OCI-LY7 (cell line): ENCODE data around the gene HCST. TPM values are rescaled to one million over a fixed set of nuclear protein-coding genes. Genes with fewer than 3 reads are reported as not detected.
A peak's percentile ranks its signal among the peaks of the same experiment; 100 is the strongest.

Experiments used
- BruUV-seq: library from RNA; stranded (reverse); fragments of 400-500 nt; replicated peaks from 2 replicates; lab custom pipeline; 2021; lab: Mats Ljungman, UMichigan
- CTCF ChIA-PET: fragments of 300-600 bp; sonication (Branson Sonifier 250); formaldehyde crosslinking; loops from one replicate; lab custom pipeline; 2022; ENCODE audit warnings: antibody characterized with exemption; ENCODE audit not compliant: unreplicated experiment; lab: Charles Lee
- POLR2A ChIA-PET: fragments of 300-600 bp; sonication (Branson Sonifier 250); formaldehyde crosslinking; loops from one replicate; lab custom pipeline; 2022; ENCODE audit warnings: antibody characterized with exemption; lab: Charles Lee
- DNase-seq: peaks from one replicate; pipeline ENCODE4 v3.0.0-alpha.2; 2015; ENCODE audit warnings: low spot score
- H2AFZ ChIP-seq: fragments of 200-600 bp; sonication (generic), shearing (Covaris generic); 2 replicates; pipeline ENCODE4 v1.6.1; 2014; ENCODE audit warnings: mild to moderate bottlenecking, antibody characterized with exemption, low read length, moderate library complexity
- H3K27ac ChIP-seq: fragments of 200-600 bp; sonication (generic); 2 replicates; pipeline ENCODE4 v1.5.1; 2014; ENCODE audit warnings: mixed run types, low read depth, mild to moderate bottlenecking, moderate library complexity, low read length, inconsistent platforms; ENCODE audit not compliant: poor library complexity, severe bottlenecking
- H3K36me3 ChIP-seq: fragments of 200-600 bp; sonication (generic); 2 replicates; pipeline ENCODE4 v1.6.1; 2014; ENCODE audit warnings: mild to moderate bottlenecking, antibody characterized with exemption, low read length, moderate library complexity, mixed read lengths; ENCODE audit not compliant: insufficient read depth
- H3K4me1 ChIP-seq: fragments of 200-600 bp; sonication (generic); 2 replicates; pipeline ENCODE4 v1.5.1; 2014; ENCODE audit warnings: mild to moderate bottlenecking, low read length; ENCODE audit not compliant: insufficient read depth, poor library complexity, severe bottlenecking
- H3K4me2 ChIP-seq: fragments of 200-600 bp; sonication (generic); 2 replicates; pipeline ENCODE4 v1.6.1; 2014; ENCODE audit warnings: mild to moderate bottlenecking, low read length
- H3K4me3 ChIP-seq: fragments of 200-600 bp; sonication (generic); 2 replicates; pipeline ENCODE4 v1.5.1; 2014; ENCODE audit warnings: mild to moderate bottlenecking, low read depth, low read length; ENCODE audit not compliant: poor library complexity, severe bottlenecking
- H3K79me2 ChIP-seq: fragments of 200-600 bp; sonication (generic); 2 replicates; pipeline ENCODE4 v1.6.1; 2016; ENCODE audit warnings: low read depth, mild to moderate bottlenecking, low read length, moderate library complexity, mixed read lengths; ENCODE audit not compliant: insufficient read depth
- H3K9me2 ChIP-seq: fragments of 200-600 bp; sonication (generic); 2 replicates; pipeline ENCODE4 v1.6.1; 2016; ENCODE audit warnings: mild to moderate bottlenecking, low read length, mixed read lengths; ENCODE audit not compliant: insufficient read depth
- H3K9me3 ChIP-seq: fragments of 200-600 bp; sonication (generic); 2 replicates; pipeline ENCODE4 v1.6.1; 2014; ENCODE audit warnings: mild to moderate bottlenecking, mixed run types, low read length, mixed read lengths
- H4K20me1 ChIP-seq: fragments of 200-600 bp; sonication (generic); 2 replicates; pipeline ENCODE4 v1.6.1; 2014; ENCODE audit warnings: mild to moderate bottlenecking, antibody characterized with exemption, low read length, moderate library complexity, mixed read lengths; ENCODE audit not compliant: insufficient read depth
- EZH2phosphoT487 ChIP-seq: fragments of 200-600 bp; sonication (generic); IDR thresholded peaks from 2 replicates; pipeline ENCODE4 v1.6.1; 2018; ENCODE audit warnings: low read depth, borderline replicate concordance, mild to moderate bottlenecking, mixed run types, antibody characterized with exemption, low read length, moderate library complexity, mixed read lengths
- intact Hi-C: fragments of 100-400 bp; cut with micrococcal nuclease; formaldehyde crosslinking; loops from one replicate; pipeline ENCODE4 v1.10.0; 2022; ENCODE audit not compliant: unreplicated experiment
- total RNA-seq, 2 experiments: library from RNA; depleted of rRNA in 1 of 2; stranded (reverse); fragments of >200 nt in 1 of 2; shearing (Covaris generic) in 1 of 2; gene quantifications; 2 replicates each; pipeline ENCODE4 v1.2.3, GENCODE V29; 2014 to 2022
- TF ChIP-seq, protein P1 (sequence below): fragments of 200-600 bp; sonication (generic); conservative IDR thresholded peaks from 2 replicates; pipeline ENCODE4 v1.5.1; 2014; ENCODE audit warnings: mild to moderate bottlenecking, antibody characterized with exemption, low read length, moderate library complexity, mixed read lengths

The HCST gene
- total RNA-seq, 2 experiments from 2014 or later, result 8.1 to 36.0 TPM

DNA sequence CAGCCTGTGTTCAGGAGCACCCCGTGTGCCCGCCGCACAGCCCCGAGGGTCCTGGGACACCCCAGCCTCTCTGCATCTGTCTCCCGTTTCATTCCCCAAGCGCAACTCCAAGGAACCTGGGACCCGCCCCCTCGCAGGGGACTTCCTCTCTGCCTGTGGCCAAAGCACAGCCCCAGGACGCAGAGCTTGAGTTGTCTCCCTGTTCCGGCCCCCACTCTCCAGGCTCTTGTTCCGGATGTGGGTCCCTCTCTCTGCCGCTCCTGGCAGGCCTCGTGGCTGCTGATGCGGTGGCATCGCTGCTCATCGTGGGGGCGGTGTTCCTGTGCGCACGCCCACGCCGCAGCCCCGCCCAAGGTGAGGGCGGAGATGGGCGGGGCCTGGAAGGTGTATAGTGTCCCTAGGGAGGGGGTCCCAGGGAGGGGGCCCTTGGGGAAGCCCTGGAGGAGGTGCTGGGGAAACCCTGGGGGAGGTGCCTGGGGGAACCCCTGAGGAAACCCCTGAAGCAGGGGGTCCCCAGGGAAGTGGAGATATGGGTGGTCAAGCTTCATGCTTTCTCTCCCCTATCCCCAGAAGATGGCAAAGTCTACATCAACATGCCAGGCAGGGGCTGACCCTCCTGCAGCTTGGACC, 1.3 kb downstream of the HCST start:
- Histone ChIP-seq H3K27ac (peak overlapping the region; percentile 87), H3K9me3 (no peaks in the 10 kb centered on the region), H2AFZ (peak overlapping the region; percentile 47; the same call in 1 of the 2 replicates), H4K20me1 (no peaks in the 10 kb centered on the region), H3K9me2 (no peaks in the 10 kb centered on the region), H3K4me3 (peak overlapping the region; percentile 77), H3K36me3 (peaks cover 5% of the 10 kb centered on the region), H3K4me1 (peaks cover 57% of the 10 kb centered on the region), H3K4me2 (peak overlapping the region; percentile 99), H3K79me2 (peaks cover 20% of the 10 kb centered on the region)
- peak; percentile 96 for DNase-seq
- CTCF ChIA-PET, result no interaction called here
- intact Hi-C loops, result loop anchor here (5.0 kb wide), 2 partner anchors 146 to 161 kb away; partner anchors contain the start of genes HSPB6, IGFLR1 and PROSER3
- POLR2A ChIA-PET, result interaction anchor here (1.0 to 1.1 kb wide), 3 partner anchors 10 to 27 kb away, joined by 3 read pairs; no protein-coding TSS in a partner anchor
- no TSS peak for BruUV-seq
- no peak for TF ChIP-seq EZH2phosphoT487

DNA sequence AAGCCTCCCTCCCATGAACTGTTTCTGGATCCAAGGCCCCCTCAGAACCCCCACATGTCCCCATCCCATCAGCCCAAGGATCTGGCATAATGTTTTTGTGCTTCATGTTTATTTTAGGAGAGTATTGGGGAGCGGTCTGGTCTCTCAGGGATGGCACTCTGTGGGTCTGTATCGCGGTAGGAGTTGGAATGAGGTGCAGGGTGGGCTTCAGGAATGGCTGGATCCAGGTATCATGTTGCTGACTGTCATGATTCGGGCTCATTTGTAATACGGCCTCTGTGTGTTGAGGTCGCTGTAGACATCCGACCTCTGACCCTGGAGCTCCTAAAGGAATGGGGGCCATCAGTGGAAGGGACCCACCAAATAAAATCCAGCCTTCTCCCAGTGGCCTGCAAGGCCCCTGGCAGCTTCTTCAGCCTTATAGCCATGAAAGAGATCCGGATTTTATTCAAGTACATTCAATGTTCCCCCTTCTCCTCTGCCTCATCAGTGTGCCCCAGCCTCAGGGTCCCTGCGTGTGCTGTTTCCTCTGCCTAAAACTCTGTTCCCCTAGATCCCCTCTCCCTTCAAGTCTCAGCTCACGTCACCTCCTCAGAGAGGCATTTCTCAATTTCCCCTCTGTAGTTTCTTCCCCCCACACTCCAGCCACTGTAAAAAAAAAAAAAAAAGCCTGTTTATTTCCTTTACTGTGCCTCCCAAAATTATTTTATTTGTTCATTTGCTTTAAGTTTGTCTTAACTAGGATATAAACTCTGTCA, 2.2 kb downstream of the HCST start:
- ChIA-PET POLR2A (interaction anchor here (1.0 kb wide), 1 partner anchor 9 kb away, joined by 3 read pairs; no protein-coding TSS in a partner anchor), CTCF (no interaction called here)
- Histone ChIP-seq H3K27ac (peak overlapping the region; percentile 87), H3K79me2 (peaks cover 12% of the 10 kb centered on the region; the same call in 1 of the 2 replicates), H3K4me3 (no peak overlapping the region), H2AFZ (no peak overlapping the region), H3K4me1 (peaks cover 62% of the 10 kb centered on the region), H3K9me2 (no peaks in the 10 kb centered on the region), H3K4me2 (peak overlapping the region; percentile 99), H3K36me3 (no peaks in the 10 kb centered on the region), H3K9me3 (no peaks in the 10 kb centered on the region), H4K20me1 (no peaks in the 10 kb centered on the region)
- TF ChIP-seq, protein P1, sequence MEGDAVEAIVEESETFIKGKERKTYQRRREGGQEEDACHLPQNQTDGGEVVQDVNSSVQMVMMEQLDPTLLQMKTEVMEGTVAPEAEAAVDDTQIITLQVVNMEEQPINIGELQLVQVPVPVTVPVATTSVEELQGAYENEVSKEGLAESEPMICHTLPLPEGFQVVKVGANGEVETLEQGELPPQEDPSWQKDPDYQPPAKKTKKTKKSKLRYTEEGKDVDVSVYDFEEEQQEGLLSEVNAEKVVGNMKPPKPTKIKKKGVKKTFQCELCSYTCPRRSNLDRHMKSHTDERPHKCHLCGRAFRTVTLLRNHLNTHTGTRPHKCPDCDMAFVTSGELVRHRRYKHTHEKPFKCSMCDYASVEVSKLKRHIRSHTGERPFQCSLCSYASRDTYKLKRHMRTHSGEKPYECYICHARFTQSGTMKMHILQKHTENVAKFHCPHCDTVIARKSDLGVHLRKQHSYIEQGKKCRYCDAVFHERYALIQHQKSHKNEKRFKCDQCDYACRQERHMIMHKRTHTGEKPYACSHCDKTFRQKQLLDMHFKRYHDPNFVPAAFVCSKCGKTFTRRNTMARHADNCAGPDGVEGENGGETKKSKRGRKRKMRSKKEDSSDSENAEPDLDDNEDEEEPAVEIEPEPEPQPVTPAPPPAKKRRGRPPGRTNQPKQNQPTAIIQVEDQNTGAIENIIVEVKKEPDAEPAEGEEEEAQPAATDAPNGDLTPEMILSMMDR, result no peak
- TF ChIP-seq EZH2phosphoT487, result no peak
- intact Hi-C loops, result loop anchor here (5.0 kb wide), 2 partner anchors 147 to 162 kb away; partner anchors contain the start of genes HSPB6, IGFLR1 and PROSER3
- BruUV-seq, result no TSS peak
- no peak for DNase-seq

DNA sequence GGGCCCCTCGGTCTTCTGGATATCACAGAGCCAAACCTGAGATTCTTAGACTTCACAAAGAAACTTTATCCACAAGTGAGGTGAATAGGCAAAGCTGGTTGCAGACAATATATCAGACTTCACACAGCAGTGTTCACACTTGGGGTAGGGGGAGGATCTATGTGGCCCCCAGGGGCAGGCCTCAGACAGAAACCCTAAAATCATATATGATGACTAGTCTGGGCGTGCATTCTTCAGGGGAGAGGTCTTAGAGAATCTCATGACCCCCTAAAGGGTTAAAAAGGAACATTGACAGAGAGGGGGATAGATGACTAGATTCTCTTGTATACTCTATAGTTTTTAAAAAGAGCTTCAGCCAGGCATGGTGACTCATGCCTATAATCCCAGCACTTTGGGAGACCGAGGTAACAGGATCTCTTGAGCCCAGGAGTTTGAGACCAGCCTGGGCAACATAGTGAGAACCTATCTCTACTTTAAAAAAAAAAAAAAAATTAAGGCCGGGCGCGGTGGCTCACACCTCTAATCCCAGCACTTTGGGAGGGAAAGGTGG, 2.9 kb downstream of the HCST start:
- peaks cover 11% of the 10 kb centered on the region; the same call in 1 of the 2 replicates for H3K79me2 ChIP-seq
- no TSS peak for BruUV-seq
- no peaks in the 10 kb centered on the region for H3K9me3 ChIP-seq
- peaks cover 70% of the 10 kb centered on the region for H3K4me1 ChIP-seq
- H3K27ac ChIP-seq, result peak overlapping the region; percentile 87
- no peaks in the 10 kb centered on the region for H3K9me2 ChIP-seq
- H4K20me1 ChIP-seq, result no peaks in the 10 kb centered on the region
- CTCF ChIA-PET, result no interaction called here
- TF ChIP-seq, protein P1, result no peak
- no peak for TF ChIP-seq EZH2phosphoT487
- POLR2A ChIA-PET, result no interaction called here
- intact Hi-C loops, result no loop called here
- no peak overlapping the region for H3K4me3 ChIP-seq
- no peak for DNase-seq
- H2AFZ ChIP-seq, result no peak overlapping the region
- H3K4me2 ChIP-seq, result no peak overlapping the region
- no peaks in the 10 kb centered on the region for H3K36me3 ChIP-seq
